DOHH2 (cell line): ENCODE measurements around the gene CDKAL1.

Experiments used
- CTCF ChIP-seq: fragments of 200-600 bp; sonication (generic); IDR thresholded peaks from one replicate; pipeline ENCODE4 v1.5.1; 2014; ENCODE audit warnings: antibody characterized with exemption, mild to moderate bottlenecking, low read depth, low read length; ENCODE audit not compliant: poor library complexity, severe bottlenecking
- EZH2phosphoT487 ChIP-seq: fragments of 200-600 bp; sonication (generic); IDR thresholded peaks from 2 replicates; pipeline ENCODE4 v1.6.1; 2017; ENCODE audit warnings: borderline replicate concordance, mild to moderate bottlenecking, antibody characterized with exemption, low read length, moderate library complexity, mixed read lengths

GRCh38 chr6:21138336-21139069 lies 604.2 kb downstream of the CDKAL1 start:
- TF ChIP-seq CTCF: no peak
- no peak for TF ChIP-seq EZH2phosphoT487
